A673 (cell line): ENCODE data around the gene MMP21.

Source experiments
- CTCF ChIP-seq: fragments of 300-800, 200-600 bp; sonication (generic); conservative IDR thresholded peaks from 2 replicates; pipeline ENCODE4 v1.5.1; 2017; ENCODE audit warnings: low read depth, mild to moderate bottlenecking, antibody characterized with exemption, low read length, moderate library complexity, mixed read lengths
- EZH2 ChIP-seq: fragments of 200-600 bp; sonication (generic); IDR thresholded peaks from 2 replicates; pipeline ENCODE4 v1.6.1; 2017; ENCODE audit warnings: borderline replicate concordance, low read depth, mild to moderate bottlenecking, mixed read lengths, antibody characterized with exemption, low read length; ENCODE audit not compliant: poor library complexity, severe bottlenecking

- TF ChIP-seq CTCF (no peak), EZH2 (no peak)
These were observed 1.7 kb downstream of the MMP21 start for GRCh38 chr10:125773687-125774543.
